ENCODE data around the gene WDR4.
"Not testable (repeated sequence)": the region's sequence is repeated elsewhere in the genome, so short reads cannot be mapped to it uniquely, and the experiment has no call there.

The WDR4 gene

GRCh38 chr21:42851812-42852665 lies 27.3 kb downstream of the WDR4 start:
- no peak for TF ChIP-seq CTCF (IDR thresholded peaks at IDR 0.05; ENCODE audit: low read depth, low read length)
- no peak overlapping the region for H3K4me3 ChIP-seq (ENCODE audit: low read depth, low read length)

- TF ChIP-seq CTCF (IDR thresholded peaks at IDR 0.05; ENCODE audit: low read depth, low read length): peak; percentile 21; the same call in 1 of the 2 replicates
- H3K4me3 ChIP-seq (ENCODE audit: low read depth, low read length): no peak overlapping the region
These were observed 28.4 kb downstream of the WDR4 start for GRCh38 chr21:42850866-42851391.

- no peak overlapping the region for H3K4me3 ChIP-seq (ENCODE audit: low read depth, low read length)
- no peak for TF ChIP-seq CTCF (IDR thresholded peaks at IDR 0.05; ENCODE audit: low read depth, low read length)
These were observed 28.9 kb downstream of the WDR4 start for GRCh38 chr21:42850463-42850862.

- H3K4me3 ChIP-seq (ENCODE audit: low read depth, low read length): no peak overlapping the region
- TF ChIP-seq CTCF (IDR thresholded peaks at IDR 0.05; ENCODE audit: low read depth, low read length): no peak
These were observed 29.5 kb downstream of the WDR4 start for GRCh38 chr21:42849759-42850412.

- TF ChIP-seq CTCF (IDR thresholded peaks at IDR 0.05; ENCODE audit: low read depth, low read length): no peak
These were observed 30.2 kb downstream of the WDR4 start for GRCh38 chr21:42848932-42849758.

GRCh38 chr21:42848144-42848931 lies 31.0 kb downstream of the WDR4 start:
- H3K4me3 ChIP-seq (ENCODE audit: low read depth, low read length): not testable (repeated sequence)

More at GRCh38 chr21:42848932-42849758, 30.2 kb downstream of the WDR4 start:
- no peak overlapping the region for H3K4me3 ChIP-seq (ENCODE audit: low read depth, low read length)

- no peak for TF ChIP-seq CTCF (IDR thresholded peaks at IDR 0.05; ENCODE audit: low read depth, low read length)
These were observed 31.6 kb downstream of the WDR4 start for GRCh38 chr21:42847726-42848125.

More at GRCh38 chr21:42847726-42848125, 31.6 kb downstream of the WDR4 start:
- no peak overlapping the region for H3K4me3 ChIP-seq (ENCODE audit: low read depth, low read length)
